ENCODE data around the gene VAC14.

The VAC14 gene

GRCh38 chr16:70642633-70643032, 158.3 kb downstream of the VAC14 start:
- DNase-seq (ENCODE audit: low spot score): no peak

DNA sequence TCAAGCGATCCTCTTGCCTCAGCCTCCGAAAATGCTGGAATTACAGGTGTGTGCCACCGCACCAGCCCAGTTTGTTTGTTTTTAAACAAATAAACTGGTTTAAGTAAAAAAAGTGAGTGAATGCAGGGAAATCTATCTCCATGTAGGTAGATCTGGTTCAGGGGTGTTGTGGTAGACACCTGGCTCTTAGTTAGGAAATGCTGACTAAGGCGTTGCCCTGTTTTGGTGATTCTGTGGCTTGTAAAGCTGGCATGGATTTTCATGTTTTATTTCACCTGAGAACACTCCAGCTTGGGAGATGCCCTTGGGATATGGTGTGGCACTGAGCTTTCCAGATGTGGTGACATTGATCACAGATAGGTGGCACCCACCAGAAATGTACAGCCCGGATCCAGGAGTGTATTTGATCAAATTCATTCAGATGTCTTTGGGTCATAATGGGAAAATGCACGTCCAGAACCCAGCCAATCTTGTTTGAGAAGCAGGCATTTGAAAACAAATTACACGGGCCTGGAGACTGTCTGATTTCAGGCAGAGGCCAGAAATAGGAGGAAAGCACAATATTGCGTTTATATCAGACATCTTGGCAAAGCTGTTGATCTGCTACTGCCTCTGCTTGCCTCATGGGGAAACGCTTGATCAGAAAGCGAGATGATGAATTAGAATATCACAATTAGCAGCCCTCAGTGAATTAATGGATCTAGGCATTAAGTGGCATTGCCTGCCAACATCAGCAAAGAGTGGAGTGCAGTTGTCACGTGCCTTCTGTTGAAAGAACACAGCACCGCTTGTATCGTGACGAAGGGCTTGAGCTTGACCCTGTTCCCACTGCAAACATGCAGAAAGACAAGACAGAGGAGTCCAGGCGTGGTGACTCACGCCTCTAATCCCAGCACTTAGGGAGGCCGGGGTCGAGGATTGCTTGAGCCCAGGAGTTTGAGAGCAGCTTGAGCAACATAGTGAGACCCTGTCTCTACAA, 161.9 kb downstream of the VAC14 start:
- no peak for DNase-seq (ENCODE audit: low spot score)

All from kidney capillary endothelial cell (primary cell).